ENCODE results near the gene KDM2B.

KDM2B gene

DNA sequence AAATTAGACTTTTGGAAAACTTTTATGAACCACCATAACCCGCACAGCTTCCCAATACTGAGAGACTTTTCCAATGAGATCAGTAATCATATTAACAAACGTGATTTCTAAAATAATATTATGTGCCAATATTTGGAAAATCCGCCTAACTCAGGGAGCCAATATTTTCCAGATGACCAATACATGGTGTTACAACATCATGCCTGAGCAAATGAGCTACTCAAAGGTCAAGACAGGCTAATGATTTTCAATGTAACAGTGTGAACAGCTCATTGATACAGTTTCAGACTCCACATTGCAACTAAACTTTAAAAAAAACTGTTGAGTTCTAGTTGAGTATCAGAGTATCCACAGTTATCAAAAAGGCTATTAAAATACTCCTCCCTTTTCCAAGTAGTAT lies 134.1 kb downstream of the KDM2B start:
- Histone ChIP-seq H3K9me3 (ENCODE audit: control insufficient read depth, low read length) (no peaks in the 10 kb centered on the region), H3K9ac (ENCODE audit: low read length) (peak overlapping the region; percentile 29), H3K4me1 (ENCODE audit: control insufficient read depth, insufficient read depth, low read length) (peaks cover 8% of the 10 kb centered on the region), H3K36me3 (ENCODE audit: control insufficient read depth, insufficient read depth, low read length, severe bottlenecking) (peaks cover 8% of the 10 kb centered on the region), H3K27me3 (replicated peaks; ENCODE audit: control insufficient read depth, insufficient read depth, low read length) (no peaks in the 10 kb centered on the region), H3K4me3 (ENCODE audit: low read length) (no peak overlapping the region)
- DNase-seq (ENCODE audit: low read depth): no peak

DNA sequence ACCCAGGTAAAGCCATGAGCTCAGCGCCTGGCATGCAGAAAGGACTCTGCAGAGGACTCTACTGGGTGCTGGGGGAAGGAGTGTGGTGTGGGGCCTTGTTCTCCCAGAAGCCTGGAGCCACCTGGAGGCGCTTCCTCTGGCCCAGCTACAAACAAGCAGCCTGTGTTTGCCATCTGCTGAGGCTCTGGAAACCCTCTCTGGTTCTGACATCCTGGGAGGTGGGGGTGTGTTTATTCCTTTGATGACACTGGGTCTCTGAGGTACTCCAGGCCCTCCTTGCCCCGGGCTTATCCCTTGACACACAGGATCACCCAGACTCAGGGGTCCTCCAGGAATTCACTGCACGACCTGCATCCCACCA lies 136.0 kb downstream of the KDM2B start:
- H3K9ac ChIP-seq (ENCODE audit: low read length): no peak overlapping the region
- no peak for DNase-seq (ENCODE audit: low read depth)
- peaks cover 8% of the 10 kb centered on the region for H3K4me1 ChIP-seq (ENCODE audit: control insufficient read depth, insufficient read depth, low read length)
- H3K36me3 ChIP-seq (ENCODE audit: control insufficient read depth, insufficient read depth, low read length, severe bottlenecking): peaks cover 21% of the 10 kb centered on the region
- H3K4me3 ChIP-seq (ENCODE audit: low read length): no peak overlapping the region
- no peaks in the 10 kb centered on the region for H3K9me3 ChIP-seq (ENCODE audit: control insufficient read depth, low read length)
- no peaks in the 10 kb centered on the region for H3K27me3 ChIP-seq (replicated peaks; ENCODE audit: control insufficient read depth, insufficient read depth, low read length)

DNA sequence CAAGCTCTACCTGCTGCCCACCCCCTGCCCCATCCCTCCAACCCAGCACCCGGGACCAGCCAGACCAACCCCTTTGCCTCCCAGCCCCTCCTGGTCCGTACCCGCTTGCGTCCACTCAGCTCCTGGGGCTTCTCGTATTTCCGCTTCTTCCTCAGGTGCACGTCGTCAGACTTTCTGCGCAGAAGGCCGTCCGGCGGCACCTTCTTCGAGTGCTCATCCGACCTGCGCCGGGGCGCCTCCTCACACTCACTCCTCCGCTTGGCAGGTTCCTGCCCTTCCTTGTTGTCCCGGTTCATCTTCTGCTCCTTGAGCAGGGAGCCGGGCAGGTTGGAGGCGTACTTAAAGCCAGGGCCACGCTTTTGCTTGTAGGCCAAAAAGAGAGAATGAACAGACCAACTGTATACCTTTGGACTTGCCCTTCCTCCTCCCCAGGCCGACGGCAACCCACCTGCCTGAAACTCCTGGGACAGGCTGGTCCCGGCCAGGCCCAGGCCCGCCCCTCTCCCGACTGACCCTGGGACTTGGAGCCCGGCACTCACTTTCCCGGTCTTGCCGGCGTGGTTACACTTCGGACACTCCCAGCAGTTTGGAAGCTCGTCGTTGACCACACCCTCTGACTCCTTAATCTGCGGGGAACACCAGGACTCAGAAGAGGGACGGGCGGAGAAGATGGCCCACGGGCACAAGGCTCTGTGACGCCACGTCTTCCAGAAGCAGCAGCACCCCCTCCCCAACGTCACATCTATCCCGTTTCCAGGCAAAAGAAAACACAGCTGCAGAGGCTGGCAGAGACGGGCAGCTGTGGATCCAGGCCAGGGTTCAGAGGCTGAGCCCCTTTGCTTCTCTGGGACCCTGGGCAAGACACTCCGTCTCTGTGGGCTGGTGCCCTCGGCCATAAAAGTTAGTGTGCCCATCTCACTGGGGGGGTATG lies 136.6 kb downstream of the KDM2B start:
- peaks cover 28% of the 10 kb centered on the region for H3K36me3 ChIP-seq (ENCODE audit: control insufficient read depth, insufficient read depth, low read length, severe bottlenecking)
- no peak overlapping the region for H3K9ac ChIP-seq (ENCODE audit: low read length)
- no peaks in the 10 kb centered on the region for H3K27me3 ChIP-seq (replicated peaks; ENCODE audit: control insufficient read depth, insufficient read depth, low read length)
- no peaks in the 10 kb centered on the region for H3K9me3 ChIP-seq (ENCODE audit: control insufficient read depth, low read length)
- no peak for DNase-seq (ENCODE audit: low read depth)
- H3K4me1 ChIP-seq (ENCODE audit: control insufficient read depth, insufficient read depth, low read length): peaks cover 8% of the 10 kb centered on the region
- no peak overlapping the region for H3K4me3 ChIP-seq (ENCODE audit: low read length)

DNA sequence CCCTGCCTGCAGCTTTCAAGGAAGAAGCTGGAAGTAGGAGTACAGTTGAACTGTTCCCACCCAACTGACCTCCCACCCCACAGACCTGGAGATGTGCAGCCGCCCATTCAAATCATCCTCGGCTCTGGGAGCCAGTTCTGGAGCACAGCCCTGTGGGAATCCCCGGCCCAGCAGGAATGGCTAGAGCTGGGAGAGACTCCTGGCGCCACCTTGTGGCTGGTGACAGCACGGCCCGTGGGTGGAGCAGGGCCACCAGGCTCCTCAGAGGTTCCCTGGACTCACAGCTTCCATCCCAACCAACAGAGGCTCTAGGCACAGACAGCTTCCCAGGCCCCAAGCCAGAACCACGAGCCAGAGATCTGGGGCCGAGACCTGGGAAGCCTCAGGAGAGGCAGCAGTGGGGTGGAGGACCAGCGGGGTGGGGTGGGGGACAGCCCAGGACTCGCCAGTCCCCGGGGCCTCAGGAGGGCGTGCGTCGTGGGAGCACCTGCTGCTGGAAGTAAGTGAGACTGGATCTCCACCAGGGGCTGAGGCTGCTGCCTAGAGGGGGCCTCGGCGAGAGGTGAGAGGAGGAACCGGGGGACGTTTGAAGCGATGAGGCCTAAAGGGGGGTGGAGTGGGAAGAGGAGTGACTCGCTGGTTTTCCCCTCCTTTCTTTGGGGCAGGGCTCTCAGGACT lies 137.5 kb downstream of the KDM2B start:
- H3K4me3 ChIP-seq (ENCODE audit: low read length): no peak overlapping the region
- H3K4me1 ChIP-seq (ENCODE audit: control insufficient read depth, insufficient read depth, low read length): peaks cover 8% of the 10 kb centered on the region
- no peaks in the 10 kb centered on the region for H3K27me3 ChIP-seq (replicated peaks; ENCODE audit: control insufficient read depth, insufficient read depth, low read length)
- no peaks in the 10 kb centered on the region for H3K9me3 ChIP-seq (ENCODE audit: control insufficient read depth, low read length)
- peaks cover 36% of the 10 kb centered on the region for H3K36me3 ChIP-seq (ENCODE audit: control insufficient read depth, insufficient read depth, low read length, severe bottlenecking)
- peak; percentile 89 for DNase-seq (ENCODE audit: low read depth)
- H3K9ac ChIP-seq (ENCODE audit: low read length): no peak overlapping the region

DNA sequence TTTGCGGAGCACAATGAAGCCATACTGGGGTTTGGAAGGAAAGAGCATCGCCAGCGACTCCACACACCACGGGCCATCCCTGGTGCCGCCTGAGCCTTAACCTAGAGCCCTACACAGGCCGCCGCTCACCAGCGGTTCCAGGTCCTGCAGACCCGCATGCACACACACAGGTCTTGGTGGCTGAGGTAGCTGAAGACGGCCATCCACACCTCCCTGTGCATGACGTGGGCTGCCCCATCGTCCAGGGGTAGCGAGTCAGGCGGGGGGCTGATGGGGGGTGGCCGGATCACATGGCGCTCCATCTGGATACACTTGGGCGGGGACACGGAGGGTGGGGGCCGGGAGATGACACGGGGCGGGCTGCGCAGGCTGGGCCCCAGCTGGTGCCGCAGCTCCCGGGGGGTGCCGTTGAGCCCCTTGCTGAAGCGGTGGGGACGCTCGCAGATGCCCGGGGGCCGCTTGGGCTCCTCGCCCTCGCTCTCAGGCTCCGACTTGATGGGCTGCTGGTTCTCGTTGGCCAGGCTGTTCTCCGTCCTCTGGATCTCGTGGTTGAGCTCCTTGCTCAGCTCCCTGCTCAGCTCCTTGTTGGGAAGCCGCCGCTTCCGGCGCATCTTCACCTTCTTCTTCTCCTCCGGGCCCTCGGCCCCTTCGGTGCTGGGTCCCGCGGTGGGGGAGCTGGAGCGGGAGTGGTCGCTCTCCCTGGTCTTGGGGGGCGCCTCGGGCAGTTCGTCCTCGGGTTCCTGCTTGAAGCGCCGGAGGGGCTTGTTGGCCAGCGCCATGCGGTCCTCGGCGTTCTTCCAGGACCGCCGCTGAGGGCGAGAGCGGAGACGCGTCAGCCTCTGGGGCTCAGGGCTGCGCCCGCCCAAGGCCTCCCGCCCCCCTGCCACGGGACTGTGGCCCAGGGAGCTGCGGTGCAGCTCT lies 138.5 kb downstream of the KDM2B start:
- H3K4me1 ChIP-seq (ENCODE audit: control insufficient read depth, insufficient read depth, low read length): peaks cover 8% of the 10 kb centered on the region
- H3K36me3 ChIP-seq (ENCODE audit: control insufficient read depth, insufficient read depth, low read length, severe bottlenecking): peaks cover 36% of the 10 kb centered on the region
- H3K4me3 ChIP-seq (ENCODE audit: low read length): no peak overlapping the region
- H3K27me3 ChIP-seq (replicated peaks; ENCODE audit: control insufficient read depth, insufficient read depth, low read length): no peaks in the 10 kb centered on the region
- no peaks in the 10 kb centered on the region for H3K9me3 ChIP-seq (ENCODE audit: control insufficient read depth, low read length)
- H3K9ac ChIP-seq (ENCODE audit: low read length): no peak overlapping the region
- no peak for DNase-seq (ENCODE audit: low read depth)

DNA sequence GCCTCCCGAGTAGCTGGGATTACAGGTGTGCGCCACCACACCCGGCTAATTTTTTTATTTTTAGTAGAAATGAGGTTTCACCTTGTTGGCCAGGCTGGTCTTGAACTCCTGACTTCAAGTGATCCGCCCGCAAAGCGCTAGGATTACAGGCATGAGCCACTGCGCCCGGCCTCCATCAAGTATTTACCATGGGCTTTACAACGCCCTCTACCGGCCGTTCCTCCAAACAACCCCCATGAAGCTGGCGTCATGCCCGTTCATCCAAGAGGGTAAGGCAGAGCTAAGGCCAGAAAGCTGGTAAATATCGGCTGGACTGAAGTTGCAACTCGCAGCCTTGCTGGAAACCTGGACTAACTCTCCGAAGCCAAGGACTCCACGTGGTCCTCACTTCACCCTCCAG lies 139.3 kb downstream of the KDM2B start:
- DNase-seq (ENCODE audit: low read depth): no peak
- Histone ChIP-seq H3K9ac (ENCODE audit: low read length) (no peak overlapping the region), H3K4me3 (ENCODE audit: low read length) (no peak overlapping the region), H3K27me3 (replicated peaks; ENCODE audit: control insufficient read depth, insufficient read depth, low read length) (no peaks in the 10 kb centered on the region), H3K36me3 (ENCODE audit: control insufficient read depth, insufficient read depth, low read length, severe bottlenecking) (peaks cover 36% of the 10 kb centered on the region), H3K4me1 (ENCODE audit: control insufficient read depth, insufficient read depth, low read length) (peaks cover 3% of the 10 kb centered on the region), H3K9me3 (ENCODE audit: control insufficient read depth, low read length) (no peaks in the 10 kb centered on the region)

DNA sequence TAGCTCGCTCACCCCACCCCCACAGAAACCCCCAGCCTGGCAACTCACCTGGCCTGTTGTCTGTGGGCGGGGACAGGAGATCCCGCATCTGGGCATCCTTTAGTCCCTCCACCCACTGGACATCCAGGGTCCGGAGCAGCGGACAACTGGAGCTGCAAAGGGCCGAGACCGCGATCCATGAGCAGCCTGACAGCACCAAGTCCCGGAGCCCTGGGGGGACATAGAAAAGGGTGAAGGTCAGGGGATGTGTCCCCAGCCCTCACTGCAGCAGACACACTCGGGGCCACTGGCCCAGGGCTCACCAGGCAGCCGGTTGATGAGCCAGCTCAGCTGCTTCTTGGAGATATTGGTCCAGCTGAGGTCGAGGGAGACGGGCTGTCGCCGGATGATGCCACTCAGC lies 140.1 kb downstream of the KDM2B start:
- no peak overlapping the region for H3K9ac ChIP-seq (ENCODE audit: low read length)
- no peak overlapping the region for H3K4me3 ChIP-seq (ENCODE audit: low read length)
- H3K36me3 ChIP-seq (ENCODE audit: control insufficient read depth, insufficient read depth, low read length, severe bottlenecking): peaks cover 38% of the 10 kb centered on the region
- H3K27me3 ChIP-seq (replicated peaks; ENCODE audit: control insufficient read depth, insufficient read depth, low read length): no peaks in the 10 kb centered on the region
- DNase-seq (ENCODE audit: low read depth): no peak
- H3K9me3 ChIP-seq (ENCODE audit: control insufficient read depth, low read length): no peaks in the 10 kb centered on the region
- no peaks in the 10 kb centered on the region for H3K4me1 ChIP-seq (ENCODE audit: control insufficient read depth, insufficient read depth, low read length)

DNA sequence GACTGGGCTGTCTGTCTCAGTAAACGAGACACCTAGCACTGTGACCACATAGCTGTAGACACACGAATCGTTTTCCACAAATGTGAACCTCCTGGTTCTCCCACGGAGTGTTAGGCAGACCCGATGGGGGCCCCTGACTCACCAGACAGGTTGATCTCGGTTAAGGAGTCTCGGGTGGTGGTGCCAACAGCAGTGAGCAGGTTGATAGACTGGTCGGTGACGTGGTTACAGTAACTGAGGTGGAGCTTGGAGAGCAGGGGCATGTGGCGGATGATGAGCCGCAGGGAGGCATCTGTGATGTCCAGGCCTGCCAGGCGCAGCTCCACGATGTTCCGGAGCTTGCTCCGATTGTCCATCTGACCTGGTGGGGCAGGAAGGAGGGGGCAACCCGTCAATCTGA lies 141.1 kb downstream of the KDM2B start:
- no peak for DNase-seq (ENCODE audit: low read depth)
- Histone ChIP-seq H3K9me3 (ENCODE audit: control insufficient read depth, low read length) (no peaks in the 10 kb centered on the region), H3K36me3 (ENCODE audit: control insufficient read depth, insufficient read depth, low read length, severe bottlenecking) (peaks cover 40% of the 10 kb centered on the region), H3K4me3 (ENCODE audit: low read length) (no peak overlapping the region), H3K9ac (ENCODE audit: low read length) (no peak overlapping the region), H3K27me3 (replicated peaks; ENCODE audit: control insufficient read depth, insufficient read depth, low read length) (no peaks in the 10 kb centered on the region), H3K4me1 (ENCODE audit: control insufficient read depth, insufficient read depth, low read length) (no peaks in the 10 kb centered on the region)

DNA sequence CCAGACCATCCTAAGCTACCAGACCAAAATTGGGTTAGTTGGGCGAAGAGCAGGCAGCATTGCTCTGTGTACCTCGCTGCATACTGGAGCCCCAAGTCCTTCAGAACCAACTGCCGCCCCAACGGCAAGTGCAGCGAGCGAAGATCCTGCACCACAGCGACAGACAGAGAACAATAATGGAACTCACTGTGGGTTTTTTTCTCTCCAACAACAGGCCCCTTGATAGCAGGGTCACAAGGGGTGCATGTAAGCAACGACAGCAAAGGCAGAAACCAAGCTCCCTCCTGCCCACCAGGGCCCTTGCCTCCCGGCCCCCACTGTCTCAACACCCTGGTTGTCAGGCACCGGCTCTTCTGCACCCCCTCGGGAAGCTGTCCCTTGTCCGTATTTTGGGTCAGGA lies 141.9 kb downstream of the KDM2B start:
- Histone ChIP-seq H3K36me3 (ENCODE audit: control insufficient read depth, insufficient read depth, low read length, severe bottlenecking) (peaks cover 40% of the 10 kb centered on the region), H3K9me3 (ENCODE audit: control insufficient read depth, low read length) (no peaks in the 10 kb centered on the region), H3K27me3 (replicated peaks; ENCODE audit: control insufficient read depth, insufficient read depth, low read length) (no peaks in the 10 kb centered on the region), H3K4me1 (ENCODE audit: control insufficient read depth, insufficient read depth, low read length) (no peaks in the 10 kb centered on the region), H3K4me3 (ENCODE audit: low read length) (no peak overlapping the region), H3K9ac (ENCODE audit: low read length) (no peak overlapping the region)
- DNase-seq (ENCODE audit: low read depth): no peak

DNA sequence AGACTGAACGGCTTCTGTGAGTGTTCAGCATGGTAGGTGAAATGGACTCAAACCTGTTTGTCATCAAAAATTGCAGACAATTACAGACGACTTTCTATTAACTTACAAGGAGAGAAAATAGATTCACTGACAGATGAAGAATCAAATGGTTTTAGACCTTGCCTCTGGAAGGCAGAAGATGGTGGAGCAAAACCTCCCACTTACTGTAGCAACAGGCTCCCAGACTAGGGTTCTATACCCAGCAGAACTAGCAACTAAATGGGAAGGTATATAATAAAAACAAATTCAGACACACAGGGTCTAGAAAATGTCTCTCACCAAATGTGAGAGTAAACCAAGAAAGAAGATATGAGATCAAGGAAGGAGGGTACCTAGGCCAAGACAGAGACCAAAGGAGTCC lies 144.1 kb downstream of the KDM2B start:
- Histone ChIP-seq H3K9me3 (ENCODE audit: control insufficient read depth, low read length) (no peaks in the 10 kb centered on the region), H3K4me3 (ENCODE audit: low read length) (no peak overlapping the region), H3K4me1 (ENCODE audit: control insufficient read depth, insufficient read depth, low read length) (no peaks in the 10 kb centered on the region), H3K36me3 (ENCODE audit: control insufficient read depth, insufficient read depth, low read length, severe bottlenecking) (peaks cover 45% of the 10 kb centered on the region), H3K9ac (ENCODE audit: low read length) (no peak overlapping the region), H3K27me3 (replicated peaks; ENCODE audit: control insufficient read depth, insufficient read depth, low read length) (no peaks in the 10 kb centered on the region)
- no peak for DNase-seq (ENCODE audit: low read depth)
